ENCODE measurements around the gene KLHDC3. TPM values are rescaled to one million over a fixed set of nuclear protein-coding genes. Genes with fewer than 3 reads are reported as not detected.

KLHDC3 gene
- total and polyA plus RNA-seq, 7 experiments from 2014 or later = 39.9 to 145 (median 74.0) TPM

- no peaks in the 10 kb centered on the region for H3K27me3 ChIP-seq (ENCODE audit: control insufficient read depth in 2 of 2, insufficient read depth in 2 of 2, low read length in 2 of 2)
- no peaks in the 10 kb centered on the region for H3K9me3 ChIP-seq (ENCODE audit: control insufficient read depth in 2 of 3, low read length in 3 of 3)
- ATAC-seq = no peak
- DNase-seq = no peak
- H3K9me3 Mint-ChIP-seq = no peaks in the 10 kb centered on the region
- H3K4me1 ChIP-seq (ENCODE audit: control insufficient read depth in 2 of 2, insufficient read depth in 2 of 2, low read length in 2 of 2) = peaks cover 19 to 25% of the 10 kb centered on the region in 2 donors
- no peaks in the 10 kb centered on the region for H3K27me3 Mint-ChIP-seq
- ChIA-PET CTCF (interaction anchor here (0.6 to 0.7 kb wide), 2 partner anchors 172 to 320 kb away, joined by 3 read pairs; no protein-coding TSS in a partner anchor), POLR2A (interaction anchor here (0.7 to 1.4 kb wide), 4 partner anchors 9 to 46 kb away, joined by 3 to 7 read pairs (median 4); partner anchors contain the start of genes CNPY3, GNMT and PPP2R5D)
- H3K4me3 ChIP-seq (ENCODE audit: low read length) = no peak overlapping the region
- peaks cover 0 to 18% (median 5%) of the 10 kb centered on the region in 5 donors for H3K36me3 Mint-ChIP-seq
- H3K27ac ChIP-seq (ENCODE audit: low read depth, low read length) = peak overlapping the region; percentile 12
- H3K27ac Mint-ChIP-seq = peak overlapping the region in 6 of 9 donors; percentile 33 to 62 (median 41)
- H3K36me3 ChIP-seq (ENCODE audit: control insufficient read depth in 2 of 3, insufficient read depth in 3 of 3, low read length in 3 of 3) = peaks cover 0 to 7% (median 0%) of the 10 kb centered on the region in 3 experiments
- H3K4me1 Mint-ChIP-seq = peaks cover 21 to 45% (median 36%) of the 10 kb centered on the region in 7 donors
- intact Hi-C loops (cut with micrococcal nuclease) = loop anchor here (5.0 to 10.0 kb wide), 2 partner anchors 83 to 190 kb away; partner anchors contain the start of gene BICRAL (in 1 of the 2)
- H3K4me3 Mint-ChIP-seq = no peak overlapping the region
These were observed 39.0 kb upstream of the KLHDC3 start for GRCh38 chr6:42974919-42975505.

GRCh38 chr6:42978487-42978838, 35.6 kb upstream of the KLHDC3 start:
- Mint-ChIP-seq H3K4me1 (peaks cover 14 to 56% (median 45%) of the 10 kb centered on the region in 7 donors), H3K36me3 (peaks cover 0 to 18% (median 5%) of the 10 kb centered on the region in 5 donors), H3K27ac (peak overlapping the region; percentile 75 to 92 (median 87)), H3K9me3 (no peaks in the 10 kb centered on the region), H3K27me3 (no peaks in the 10 kb centered on the region), H3K4me3 (peak overlapping the region; percentile 77 to 94 (median 85))
- Histone ChIP-seq H3K4me3 (ENCODE audit: low read length) (peak overlapping the region; percentile 90), H3K36me3 (ENCODE audit: control insufficient read depth in 2 of 3, insufficient read depth in 3 of 3, low read length in 3 of 3) (peaks cover 0 to 7% (median 0%) of the 10 kb centered on the region in 3 experiments), H3K27me3 (ENCODE audit: control insufficient read depth in 2 of 2, insufficient read depth in 2 of 2, low read length in 2 of 2) (no peaks in the 10 kb centered on the region), H3K9me3 (ENCODE audit: control insufficient read depth in 2 of 3, low read length in 3 of 3) (no peaks in the 10 kb centered on the region), H3K27ac (ENCODE audit: low read depth, low read length) (peak overlapping the region; percentile 85), H3K4me1 (ENCODE audit: control insufficient read depth in 2 of 2, insufficient read depth in 2 of 2, low read length in 2 of 2) (peaks cover 27 to 30% of the 10 kb centered on the region in 2 donors)
- no peak for ATAC-seq
- ChIA-PET CTCF (interaction anchor here (1.4 kb wide), 1 partner anchor 165 kb away, joined by 3 read pairs; no protein-coding TSS in a partner anchor), POLR2A (interaction anchor here (0.6 to 4.7 kb wide), 21 partner anchors 10 to 538 kb away, joined by 3 to 94 read pairs (median 8); partner anchors contain the start of genes BICRAL, CNPY3, CUL7 and GNMT)
- peak in 4 of 9 donors; percentile 13 to 33 (median 14) for DNase-seq
- intact Hi-C loops (cut with micrococcal nuclease) = loop anchor here (2.0 to 10.0 kb wide), 3 partner anchors 86 to 232 kb away; partner anchors contain the start of genes BICRAL (in 1 of the 2) and TBCC (in 1 of the 2)

- DNase-seq = peak; percentile 77 to 98 (median 93)
- H3K27me3 ChIP-seq (ENCODE audit: control insufficient read depth in 2 of 2, insufficient read depth in 2 of 2, low read length in 2 of 2) = no peaks in the 10 kb centered on the region
- no peaks in the 10 kb centered on the region for H3K9me3 ChIP-seq (ENCODE audit: control insufficient read depth in 2 of 3, low read length in 3 of 3)
- Mint-ChIP-seq H3K36me3 (peaks cover 0 to 13% (median 4%) of the 10 kb centered on the region in 5 donors), H3K9me3 (no peaks in the 10 kb centered on the region), H3K4me3 (peak within 1 kb of the TSS; percentile 91 to 99 (median 94)), H3K27ac (peak within 1 kb of the TSS; percentile 92 to 99 (median 98)), H3K27me3 (no peaks in the 10 kb centered on the region), H3K4me1 (peaks cover 19 to 61% (median 47%) of the 10 kb centered on the region in 7 donors)
- peaks cover 0 to 2% (median 0%) of the 10 kb centered on the region in 3 experiments for H3K36me3 ChIP-seq (ENCODE audit: control insufficient read depth in 2 of 3, insufficient read depth in 3 of 3, low read length in 3 of 3)
- POLR2A ChIA-PET = interaction anchor here (0.6 to 4.7 kb wide), 23 partner anchors 9 to 1110 kb away, joined by 3 to 94 read pairs (median 8); partner anchors contain the start of genes BICRAL, CNPY3, CUL7 and GNMT
- CTCF ChIA-PET = interaction anchor here (0.9 to 1.4 kb wide), 2 partner anchors 50 to 165 kb away, joined by 3 to 4 read pairs; partner anchors contain the start of gene CNPY3
- peak within 1 kb of the TSS; percentile 85 for H3K27ac ChIP-seq (ENCODE audit: low read depth, low read length)
- intact Hi-C loops (cut with micrococcal nuclease) = loop anchor here (1.0 to 10.0 kb wide), 13 partner anchors 34 to 1058 kb away; partner anchors contain the start of genes CNPY3 (in 2 of the 2), CUL7 (in 2 of the 2), MEA1 (in 2 of the 2) and SRF (in 2 of the 2)
- H3K4me1 ChIP-seq (ENCODE audit: control insufficient read depth in 2 of 2, insufficient read depth in 2 of 2, low read length in 2 of 2) = peaks cover 30 to 32% of the 10 kb centered on the region in 2 donors
- H3K4me3 ChIP-seq (ENCODE audit: low read length) = peak within 1 kb of the TSS; percentile 90
- peak; percentile 97 for ATAC-seq
These were observed 35.1 kb upstream of the KLHDC3 start, which contains the start of gene PEX6 for GRCh38 chr6:42978839-42979522. Gene PEX6 (minus strand): TSS chr6:42979181. CDS start chr6:42979150, 31 bp downstream.

GRCh38 chr6:42979523-42980177, 34.4 kb upstream of the KLHDC3 start:
- Histone ChIP-seq H3K27me3 (ENCODE audit: control insufficient read depth in 2 of 2, insufficient read depth in 2 of 2, low read length in 2 of 2) (no peaks in the 10 kb centered on the region), H3K36me3 (ENCODE audit: control insufficient read depth in 2 of 3, insufficient read depth in 3 of 3, low read length in 3 of 3) (peaks cover 0 to 2% (median 0%) of the 10 kb centered on the region in 3 experiments), H3K9me3 (ENCODE audit: control insufficient read depth in 2 of 3, low read length in 3 of 3) (no peaks in the 10 kb centered on the region), H3K4me1 (ENCODE audit: control insufficient read depth in 2 of 2, insufficient read depth in 2 of 2, low read length in 2 of 2) (peaks cover 30 to 33% of the 10 kb centered on the region in 2 donors), H3K4me3 (ENCODE audit: low read length) (peak overlapping the region; percentile 90), H3K27ac (ENCODE audit: low read depth, low read length) (peak overlapping the region; percentile 85)
- peak overlapping the region; percentile 91 to 99 (median 94) for H3K4me3 Mint-ChIP-seq
- no peaks in the 10 kb centered on the region for H3K9me3 Mint-ChIP-seq
- no peaks in the 10 kb centered on the region for H3K27me3 Mint-ChIP-seq
- H3K4me1 Mint-ChIP-seq = peaks cover 20 to 66% (median 50%) of the 10 kb centered on the region in 7 donors
- peak overlapping the region; percentile 92 to 99 (median 98) for H3K27ac Mint-ChIP-seq
- ATAC-seq (no peak), DNase-seq (peak in 2 of 9 donors; percentile 17 to 35)
- ChIA-PET POLR2A (interaction anchor here (0.6 to 4.7 kb wide), 23 partner anchors 9 to 1110 kb away, joined by 3 to 94 read pairs (median 8); partner anchors contain the start of genes CNPY3, CUL7, GNMT and KLC4), CTCF (interaction anchor here (0.9 to 1.4 kb wide), 2 partner anchors 51 to 164 kb away, joined by 3 to 4 read pairs; partner anchors contain the start of gene CNPY3)
- H3K36me3 Mint-ChIP-seq = peaks cover 0 to 12% (median 4%) of the 10 kb centered on the region in 5 donors
- intact Hi-C loops (cut with micrococcal nuclease) = loop anchor here (1.0 to 10.0 kb wide), 14 partner anchors 34 to 1058 kb away; partner anchors contain the start of genes CNPY3 (in 2 of the 2), CUL7 (in 2 of the 2), MEA1 (in 2 of the 2) and SRF (in 2 of the 2)

GRCh38 chr6:42981836-42982235, 32.2 kb upstream of the KLHDC3 start:
- peaks cover 43 to 51% of the 10 kb centered on the region in 2 donors for H3K4me1 ChIP-seq (ENCODE audit: control insufficient read depth in 2 of 2, insufficient read depth in 2 of 2, low read length in 2 of 2)
- no peak overlapping the region for H3K4me3 ChIP-seq (ENCODE audit: low read length)
- CTCF ChIA-PET = no interaction called here
- peak overlapping the region; percentile 2 to 95 (median 88) for H3K27ac Mint-ChIP-seq
- no peaks in the 10 kb centered on the region for H3K27me3 Mint-ChIP-seq
- no peaks in the 10 kb centered on the region for H3K9me3 Mint-ChIP-seq
- intact Hi-C loops (cut with micrococcal nuclease) = loop anchor here in 1 of 2 donors (5.0 kb wide), 1 partner anchor 445 kb away; the partner anchor contains the start of gene ABCC10
- H3K9me3 ChIP-seq (ENCODE audit: control insufficient read depth in 2 of 3, low read length in 3 of 3) = no peaks in the 10 kb centered on the region
- ATAC-seq (no peak), DNase-seq (no peak)
- peak overlapping the region in 9 of 10 donors; percentile 3 to 71 (median 37) for H3K4me3 Mint-ChIP-seq
- H3K27me3 ChIP-seq (ENCODE audit: control insufficient read depth in 2 of 2, insufficient read depth in 2 of 2, low read length in 2 of 2) = no peaks in the 10 kb centered on the region
- H3K4me1 Mint-ChIP-seq = peaks cover 35 to 70% (median 60%) of the 10 kb centered on the region in 7 donors
- H3K36me3 Mint-ChIP-seq = peaks cover 0 to 11% (median 2%) of the 10 kb centered on the region in 5 donors
- POLR2A ChIA-PET = interaction anchor here (4.7 kb wide), 1 partner anchor 32 kb away, joined by 70 read pairs; the partner anchor contains the start of genes KLHDC3 and MEA1
- peak overlapping the region; percentile 44 for H3K27ac ChIP-seq (ENCODE audit: low read depth, low read length)
- H3K36me3 ChIP-seq (ENCODE audit: control insufficient read depth in 2 of 3, insufficient read depth in 3 of 3, low read length in 3 of 3) = peaks cover 0 to 4% (median 0%) of the 10 kb centered on the region in 3 experiments

Data from naive thymus-derived CD4-positive, alpha-beta T cell (primary cell).